Measurements from ENCODE around the gene CCDC88C.

Gene CCDC88C

DNA sequence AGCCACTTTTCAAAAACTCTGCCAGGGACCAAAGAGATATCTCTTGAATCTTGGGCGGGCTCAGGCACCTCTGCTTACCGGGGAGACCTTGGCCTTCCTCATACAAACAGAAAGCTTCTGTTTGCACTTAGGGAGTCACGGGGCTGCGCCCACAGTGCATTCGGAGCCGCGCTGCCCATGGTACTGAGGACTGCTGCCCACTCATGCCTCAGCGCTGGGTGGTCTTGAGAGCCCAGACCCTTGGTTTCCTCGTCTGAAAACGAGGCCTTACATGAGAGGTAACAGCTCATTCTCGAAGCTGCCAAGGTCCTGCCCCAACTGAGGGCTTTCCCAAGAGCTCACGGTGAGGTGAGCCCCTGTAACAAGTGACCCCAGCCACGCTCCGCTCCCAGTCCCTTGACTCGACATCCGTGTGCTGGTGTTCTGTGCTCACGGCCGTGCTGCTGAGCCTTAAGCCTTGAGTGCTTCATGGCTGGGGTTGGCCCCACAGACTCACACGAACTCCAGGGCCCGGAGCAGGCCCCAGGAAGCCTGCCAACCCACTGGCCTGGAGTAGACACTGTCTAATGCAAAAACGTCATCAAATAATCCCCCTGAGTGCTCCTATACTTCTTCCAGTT is 125.7 kb downstream of the CCDC88C start:
- H3K27me3 ChIP-seq (ENCODE audit: control insufficient read depth in 2 of 2, insufficient read depth in 2 of 2, low read length in 2 of 2), result no peaks in the 10 kb centered on the region
- no peaks in the 10 kb centered on the region for H3K9me3 ChIP-seq (ENCODE audit: control insufficient read depth in 2 of 2, low read length in 2 of 2)
- peaks cover 67 to 71% of the 10 kb centered on the region in 2 donors for H3K36me3 ChIP-seq (ENCODE audit: control insufficient read depth in 2 of 2, insufficient read depth in 2 of 2, low read length in 2 of 2)
- no peaks in the 10 kb centered on the region for H3K4me1 ChIP-seq (ENCODE audit: control insufficient read depth in 2 of 2, insufficient read depth in 2 of 2, low read length in 2 of 2)
- H3K27ac ChIP-seq (ENCODE audit: low read depth in 2 of 2, low read length in 2 of 2), result no peak overlapping the region
- no peak overlapping the region for H3K9ac ChIP-seq (ENCODE audit: low read depth in 1 of 2, low read length in 2 of 2)
- H3K4me3 ChIP-seq (ENCODE audit: low read length in 2 of 2), result no peak overlapping the region

GRCh38 chr14:91290986-91291385 is 126.6 kb downstream of the CCDC88C start:
- Histone ChIP-seq H3K9me3 (ENCODE audit: control insufficient read depth in 2 of 2, low read length in 2 of 2) (no peaks in the 10 kb centered on the region), H3K4me1 (ENCODE audit: control insufficient read depth in 2 of 2, insufficient read depth in 2 of 2, low read length in 2 of 2) (no peaks in the 10 kb centered on the region), H3K27me3 (ENCODE audit: control insufficient read depth in 2 of 2, insufficient read depth in 2 of 2, low read length in 2 of 2) (no peaks in the 10 kb centered on the region), H3K36me3 (ENCODE audit: control insufficient read depth in 2 of 2, insufficient read depth in 2 of 2, low read length in 2 of 2) (peaks cover 59 to 66% of the 10 kb centered on the region in 2 donors), H3K27ac (ENCODE audit: low read depth in 2 of 2, low read length in 2 of 2) (no peak overlapping the region), H3K9ac (ENCODE audit: low read depth in 1 of 2, low read length in 2 of 2) (no peak overlapping the region), H3K4me3 (ENCODE audit: low read length in 2 of 2) (no peak overlapping the region)

DNA sequence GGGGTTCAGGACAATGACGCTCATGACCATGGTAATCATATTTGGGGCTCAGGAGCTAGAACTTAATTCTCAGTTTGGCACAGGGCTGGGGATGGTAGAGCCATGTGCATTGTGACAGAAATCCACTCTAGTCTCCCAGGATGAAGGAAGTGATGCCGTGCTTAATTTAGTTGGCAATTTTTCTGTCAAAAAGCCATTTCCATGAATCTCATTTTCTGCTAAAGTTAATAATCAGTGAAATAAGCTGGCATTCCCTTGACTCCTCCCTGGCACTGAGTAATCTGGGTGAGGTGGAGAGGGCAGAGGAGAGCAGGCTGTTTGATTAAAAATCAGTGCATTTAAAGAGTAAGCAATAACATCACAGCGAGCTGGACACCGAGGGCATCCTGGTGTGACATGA is 128.2 kb downstream of the CCDC88C start:
- Histone ChIP-seq H3K36me3 (ENCODE audit: control insufficient read depth in 2 of 2, insufficient read depth in 2 of 2, low read length in 2 of 2) (peaks cover 62% of the 10 kb centered on the region in 2 donors), H3K4me3 (ENCODE audit: low read length in 2 of 2) (no peak overlapping the region), H3K9me3 (ENCODE audit: control insufficient read depth in 2 of 2, low read length in 2 of 2) (no peaks in the 10 kb centered on the region), H3K27me3 (ENCODE audit: control insufficient read depth in 2 of 2, insufficient read depth in 2 of 2, low read length in 2 of 2) (no peaks in the 10 kb centered on the region), H3K27ac (ENCODE audit: low read depth in 2 of 2, low read length in 2 of 2) (no peak overlapping the region), H3K4me1 (ENCODE audit: control insufficient read depth in 2 of 2, insufficient read depth in 2 of 2, low read length in 2 of 2) (no peaks in the 10 kb centered on the region), H3K9ac (ENCODE audit: low read depth in 1 of 2, low read length in 2 of 2) (no peak overlapping the region)

DNA sequence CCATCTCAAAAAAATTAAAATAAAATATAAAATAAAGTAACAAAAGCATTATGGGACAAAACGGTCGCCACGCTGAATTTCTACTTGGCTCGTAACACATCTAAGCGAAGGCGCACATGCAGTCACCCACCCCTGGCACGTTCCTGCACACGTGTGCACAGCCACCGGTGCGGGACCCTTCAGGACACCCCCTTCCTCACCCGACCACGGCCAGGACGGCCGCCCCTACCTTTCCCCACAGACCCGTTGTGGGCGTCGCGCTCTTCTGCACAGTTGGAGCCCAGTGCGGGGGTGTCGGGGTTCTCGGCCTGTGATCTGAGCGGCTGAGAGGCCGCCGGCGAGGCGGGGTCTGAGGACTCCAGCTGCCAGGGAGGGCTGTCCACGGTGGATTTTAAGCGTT is 128.7 kb downstream of the CCDC88C start:
- H3K36me3 ChIP-seq (ENCODE audit: control insufficient read depth in 2 of 2, insufficient read depth in 2 of 2, low read length in 2 of 2), result peaks cover 62% of the 10 kb centered on the region in 2 donors
- H3K27ac ChIP-seq (ENCODE audit: low read depth in 2 of 2, low read length in 2 of 2), result no peak overlapping the region
- no peak overlapping the region for H3K9ac ChIP-seq (ENCODE audit: low read depth in 1 of 2, low read length in 2 of 2)
- H3K4me1 ChIP-seq (ENCODE audit: control insufficient read depth in 2 of 2, insufficient read depth in 2 of 2, low read length in 2 of 2), result no peaks in the 10 kb centered on the region
- H3K9me3 ChIP-seq (ENCODE audit: control insufficient read depth in 2 of 2, low read length in 2 of 2), result no peaks in the 10 kb centered on the region
- no peaks in the 10 kb centered on the region for H3K27me3 ChIP-seq (ENCODE audit: control insufficient read depth in 2 of 2, insufficient read depth in 2 of 2, low read length in 2 of 2)
- no peak overlapping the region for H3K4me3 ChIP-seq (ENCODE audit: low read length in 2 of 2)

- Histone ChIP-seq H3K4me1 (ENCODE audit: control insufficient read depth in 2 of 2, insufficient read depth in 2 of 2, low read length in 2 of 2) (no peaks in the 10 kb centered on the region), H3K27ac (ENCODE audit: low read depth in 2 of 2, low read length in 2 of 2) (no peak overlapping the region), H3K9me3 (ENCODE audit: control insufficient read depth in 2 of 2, low read length in 2 of 2) (no peaks in the 10 kb centered on the region), H3K36me3 (ENCODE audit: control insufficient read depth in 2 of 2, insufficient read depth in 2 of 2, low read length in 2 of 2) (peaks cover 61 to 63% of the 10 kb centered on the region in 2 donors), H3K27me3 (ENCODE audit: control insufficient read depth in 2 of 2, insufficient read depth in 2 of 2, low read length in 2 of 2) (no peaks in the 10 kb centered on the region), H3K4me3 (ENCODE audit: low read length in 2 of 2) (no peak overlapping the region), H3K9ac (ENCODE audit: low read depth in 1 of 2, low read length in 2 of 2) (no peak overlapping the region)
Observed at GRCh38 chr14:91286530-91286937, 131.1 kb downstream of the CCDC88C start.

DNA sequence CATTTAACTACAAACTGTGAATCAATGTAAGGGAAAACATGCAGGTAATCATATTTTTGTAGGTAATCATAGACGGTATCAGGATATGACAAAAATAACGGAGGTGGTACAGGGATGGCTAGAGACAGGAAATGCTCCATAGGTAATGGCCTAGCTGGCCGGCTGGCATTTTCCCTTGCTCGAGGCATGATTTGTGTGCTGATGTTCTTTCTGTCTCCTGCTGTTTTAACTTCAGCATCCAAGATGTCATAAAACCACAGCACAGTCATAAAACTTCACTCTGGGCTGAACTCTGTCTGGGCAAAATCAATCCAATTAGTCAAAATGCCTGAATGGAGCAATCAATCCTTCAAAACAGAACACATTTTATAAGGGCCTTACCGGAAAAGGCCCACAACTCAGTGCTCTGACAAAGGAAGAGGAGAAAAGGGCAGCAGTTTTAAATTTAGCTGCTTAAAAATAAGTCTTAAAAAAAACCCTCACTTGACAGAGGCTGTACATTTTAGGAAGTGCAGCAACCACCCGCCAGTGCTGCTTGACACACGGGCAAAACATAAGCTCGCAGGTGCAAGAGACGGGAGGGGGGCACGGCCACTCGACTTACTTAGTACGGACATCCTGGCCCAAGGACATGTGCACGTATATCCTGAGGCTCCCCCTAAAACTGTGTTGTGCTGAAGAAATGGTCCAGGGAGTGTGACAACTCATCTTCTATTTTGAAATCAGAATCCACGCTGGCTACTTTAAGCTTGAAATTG is 132.7 kb downstream of the CCDC88C start:
- no peaks in the 10 kb centered on the region for H3K4me1 ChIP-seq (ENCODE audit: control insufficient read depth in 2 of 2, insufficient read depth in 2 of 2, low read length in 2 of 2)
- no peaks in the 10 kb centered on the region for H3K9me3 ChIP-seq (ENCODE audit: control insufficient read depth in 2 of 2, low read length in 2 of 2)
- H3K4me3 ChIP-seq (ENCODE audit: low read length in 2 of 2), result no peak overlapping the region
- H3K27me3 ChIP-seq (ENCODE audit: control insufficient read depth in 2 of 2, insufficient read depth in 2 of 2, low read length in 2 of 2), result no peaks in the 10 kb centered on the region
- no peak overlapping the region for H3K27ac ChIP-seq (ENCODE audit: low read depth in 2 of 2, low read length in 2 of 2)
- H3K36me3 ChIP-seq (ENCODE audit: control insufficient read depth in 2 of 2, insufficient read depth in 2 of 2, low read length in 2 of 2), result peaks cover 61 to 65% of the 10 kb centered on the region in 2 donors
- no peak overlapping the region for H3K9ac ChIP-seq (ENCODE audit: low read depth in 1 of 2, low read length in 2 of 2)

DNA sequence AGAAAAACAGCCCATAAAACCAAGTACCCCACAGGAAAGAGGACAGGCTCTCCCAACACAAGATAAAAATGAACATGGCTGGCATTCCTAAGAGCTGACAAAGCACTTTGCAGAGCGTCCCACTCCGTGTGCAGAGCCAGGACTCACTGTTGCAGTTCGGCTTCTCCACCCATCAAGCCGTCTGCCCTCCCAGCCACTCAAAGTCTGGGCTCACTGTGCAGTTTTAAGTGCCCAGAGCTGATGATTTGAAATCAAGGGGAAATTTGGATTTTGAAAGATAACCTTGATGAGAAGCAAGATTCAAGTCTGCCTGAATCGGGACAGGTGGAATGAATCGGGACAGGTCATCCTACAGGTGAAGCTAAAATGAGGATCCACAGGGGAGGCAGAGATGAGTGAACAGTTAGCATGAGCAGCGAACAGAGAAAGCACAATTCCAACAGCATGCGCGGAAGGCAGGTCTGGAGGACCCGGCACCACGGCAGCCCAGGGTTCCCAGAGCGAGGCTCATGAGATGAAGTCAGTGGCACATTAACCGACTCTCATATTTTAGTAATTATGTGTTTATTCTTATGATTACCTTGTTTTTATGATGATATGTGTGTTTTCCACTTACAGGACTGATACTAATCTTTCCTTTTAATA is 133.4 kb downstream of the CCDC88C start:
- Histone ChIP-seq H3K4me1 (ENCODE audit: control insufficient read depth in 2 of 2, insufficient read depth in 2 of 2, low read length in 2 of 2) (no peaks in the 10 kb centered on the region), H3K9me3 (ENCODE audit: control insufficient read depth in 2 of 2, low read length in 2 of 2) (no peaks in the 10 kb centered on the region), H3K36me3 (ENCODE audit: control insufficient read depth in 2 of 2, insufficient read depth in 2 of 2, low read length in 2 of 2) (peaks cover 58 to 65% of the 10 kb centered on the region in 2 donors), H3K27ac (ENCODE audit: low read depth in 2 of 2, low read length in 2 of 2) (no peak overlapping the region), H3K27me3 (ENCODE audit: control insufficient read depth in 2 of 2, insufficient read depth in 2 of 2, low read length in 2 of 2) (no peaks in the 10 kb centered on the region), H3K4me3 (ENCODE audit: low read length in 2 of 2) (no peak overlapping the region), H3K9ac (ENCODE audit: low read depth in 1 of 2, low read length in 2 of 2) (no peak overlapping the region)

DNA sequence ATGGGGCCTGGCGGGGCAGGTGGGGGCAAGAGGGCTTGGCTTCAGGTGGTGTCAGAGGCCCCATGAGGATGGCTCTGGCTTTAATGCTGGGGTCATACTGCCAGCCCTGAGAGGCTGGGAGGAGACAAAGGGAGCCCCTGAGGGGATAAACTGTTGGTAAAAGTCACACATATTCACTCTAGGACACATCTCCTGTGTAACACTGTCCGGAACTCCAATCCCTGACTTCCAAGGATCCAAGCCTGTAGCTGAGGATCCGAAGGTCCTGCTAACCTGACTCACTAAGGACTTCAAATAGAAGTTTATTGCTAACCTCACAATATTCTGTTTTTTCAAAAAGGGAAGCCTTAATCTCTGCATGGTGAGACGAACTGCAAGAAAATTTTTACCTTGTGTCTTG is 134.0 kb downstream of the CCDC88C start:
- Histone ChIP-seq H3K4me1 (ENCODE audit: control insufficient read depth in 2 of 2, insufficient read depth in 2 of 2, low read length in 2 of 2) (no peaks in the 10 kb centered on the region), H3K9ac (ENCODE audit: low read depth in 1 of 2, low read length in 2 of 2) (no peak overlapping the region), H3K27ac (ENCODE audit: low read depth in 2 of 2, low read length in 2 of 2) (no peak overlapping the region), H3K36me3 (ENCODE audit: control insufficient read depth in 2 of 2, insufficient read depth in 2 of 2, low read length in 2 of 2) (peaks cover 53 to 65% of the 10 kb centered on the region in 2 donors), H3K27me3 (ENCODE audit: control insufficient read depth in 2 of 2, insufficient read depth in 2 of 2, low read length in 2 of 2) (no peaks in the 10 kb centered on the region), H3K9me3 (ENCODE audit: control insufficient read depth in 2 of 2, low read length in 2 of 2) (no peaks in the 10 kb centered on the region), H3K4me3 (ENCODE audit: low read length in 2 of 2) (no peak overlapping the region)

- Histone ChIP-seq H3K36me3 (ENCODE audit: control insufficient read depth in 2 of 2, insufficient read depth in 2 of 2, low read length in 2 of 2) (peaks cover 53 to 66% of the 10 kb centered on the region in 2 donors), H3K27ac (ENCODE audit: low read depth in 2 of 2, low read length in 2 of 2) (no peak overlapping the region), H3K4me1 (ENCODE audit: control insufficient read depth in 2 of 2, insufficient read depth in 2 of 2, low read length in 2 of 2) (no peaks in the 10 kb centered on the region), H3K27me3 (ENCODE audit: control insufficient read depth in 2 of 2, insufficient read depth in 2 of 2, low read length in 2 of 2) (no peaks in the 10 kb centered on the region), H3K9ac (ENCODE audit: low read depth in 1 of 2, low read length in 2 of 2) (no peak overlapping the region), H3K4me3 (ENCODE audit: low read length in 2 of 2) (no peak overlapping the region), H3K9me3 (ENCODE audit: control insufficient read depth in 2 of 2, low read length in 2 of 2) (no peaks in the 10 kb centered on the region)
Observed at GRCh38 chr14:91282954-91283645, 134.5 kb downstream of the CCDC88C start.

DNA sequence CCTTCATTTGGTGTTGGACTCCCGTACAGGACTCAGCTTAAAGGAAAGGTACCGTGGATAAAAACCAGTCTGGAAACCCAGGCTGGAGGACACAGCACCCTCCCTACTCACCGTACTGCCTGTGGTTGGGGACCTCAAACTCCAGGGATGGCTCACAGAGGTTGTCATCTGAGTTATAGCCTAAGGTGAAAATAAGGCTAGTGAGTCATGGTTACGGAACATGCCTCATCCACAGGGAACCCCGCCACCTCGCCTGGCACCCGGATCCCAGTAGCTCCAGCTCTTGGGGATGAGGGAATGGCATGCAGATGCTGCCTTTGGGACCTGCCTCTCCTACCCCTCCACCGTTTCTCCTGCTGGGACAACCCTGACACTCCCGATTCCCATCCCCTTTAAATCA is 136.3 kb downstream of the CCDC88C start:
- no peak overlapping the region for H3K4me3 ChIP-seq (ENCODE audit: low read length in 2 of 2)
- H3K27me3 ChIP-seq (ENCODE audit: control insufficient read depth in 2 of 2, insufficient read depth in 2 of 2, low read length in 2 of 2), result no peaks in the 10 kb centered on the region
- H3K9ac ChIP-seq (ENCODE audit: low read depth in 1 of 2, low read length in 2 of 2), result no peak overlapping the region
- peaks cover 57 to 72% of the 10 kb centered on the region in 2 donors for H3K36me3 ChIP-seq (ENCODE audit: control insufficient read depth in 2 of 2, insufficient read depth in 2 of 2, low read length in 2 of 2)
- H3K4me1 ChIP-seq (ENCODE audit: control insufficient read depth in 2 of 2, insufficient read depth in 2 of 2, low read length in 2 of 2), result no peaks in the 10 kb centered on the region
- H3K9me3 ChIP-seq (ENCODE audit: control insufficient read depth in 2 of 2, low read length in 2 of 2), result no peaks in the 10 kb centered on the region
- no peak overlapping the region for H3K27ac ChIP-seq (ENCODE audit: low read depth in 2 of 2, low read length in 2 of 2)
